HG02884 (cell line): ENCODE data around the gene UGCG.

Experiments used
- ATAC-seq: cut with Tn5 transposase; IDR thresholded peaks from one replicate; pipeline ENCODE4 v1.9.1; 2021; ENCODE audit warnings: mild to moderate bottlenecking, moderate library complexity; ENCODE audit not compliant: unreplicated experiment

UGCG gene

GRCh38 chr9:111979561-111979960 lies 82.9 kb downstream of the UGCG start:
- ATAC-seq: no peak

- ATAC-seq: no peak
Observed at GRCh38 chr9:111980398-111980797, 83.8 kb downstream of the UGCG start.

- peak; percentile 59 for ATAC-seq
Observed at GRCh38 chr9:111983484-111983908, 86.9 kb downstream of the UGCG start.

GRCh38 chr9:111984086-111984802 lies 87.6 kb downstream of the UGCG start:
- ATAC-seq: no peak
